GM12865 (cell line): ENCODE data around the gene SUGCT.

ENCODE experiments used
- DNase-seq: peaks from one replicate; pipeline ENCODE4 v3.0.0; 2010; ENCODE audit warnings: low read depth
- H3K4me3 ChIP-seq: 2 replicates; pipeline ENCODE4 v1.5.1; 2011; ENCODE audit warnings: mild to moderate bottlenecking, low read depth, low read length, control low read depth
- TF ChIP-seq, protein P1 (sequence below): IDR thresholded peaks from 2 replicates; pipeline ENCODE4 v1.5.1; 2011; ENCODE audit warnings: low read length, control low read depth, low read depth, inconsistent platforms; ENCODE audit not compliant: insufficient read depth; ENCODE audit errors: missing control alignments

Gene SUGCT

GRCh38 chr7:40800771-40801170 is 666.0 kb downstream of the SUGCT start:
- DNase-seq, result no peak

GRCh38 chr7:40802497-40802896 is 667.7 kb downstream of the SUGCT start:
- TF ChIP-seq, protein P1, sequence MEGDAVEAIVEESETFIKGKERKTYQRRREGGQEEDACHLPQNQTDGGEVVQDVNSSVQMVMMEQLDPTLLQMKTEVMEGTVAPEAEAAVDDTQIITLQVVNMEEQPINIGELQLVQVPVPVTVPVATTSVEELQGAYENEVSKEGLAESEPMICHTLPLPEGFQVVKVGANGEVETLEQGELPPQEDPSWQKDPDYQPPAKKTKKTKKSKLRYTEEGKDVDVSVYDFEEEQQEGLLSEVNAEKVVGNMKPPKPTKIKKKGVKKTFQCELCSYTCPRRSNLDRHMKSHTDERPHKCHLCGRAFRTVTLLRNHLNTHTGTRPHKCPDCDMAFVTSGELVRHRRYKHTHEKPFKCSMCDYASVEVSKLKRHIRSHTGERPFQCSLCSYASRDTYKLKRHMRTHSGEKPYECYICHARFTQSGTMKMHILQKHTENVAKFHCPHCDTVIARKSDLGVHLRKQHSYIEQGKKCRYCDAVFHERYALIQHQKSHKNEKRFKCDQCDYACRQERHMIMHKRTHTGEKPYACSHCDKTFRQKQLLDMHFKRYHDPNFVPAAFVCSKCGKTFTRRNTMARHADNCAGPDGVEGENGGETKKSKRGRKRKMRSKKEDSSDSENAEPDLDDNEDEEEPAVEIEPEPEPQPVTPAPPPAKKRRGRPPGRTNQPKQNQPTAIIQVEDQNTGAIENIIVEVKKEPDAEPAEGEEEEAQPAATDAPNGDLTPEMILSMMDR, result no peak
- H3K4me3 ChIP-seq, result no peak overlapping the region
- DNase-seq, result no peak

More at GRCh38 chr7:40800771-40801170, 666.0 kb downstream of the SUGCT start:
- H3K4me3 ChIP-seq, result no peak overlapping the region
- TF ChIP-seq, protein P1, result no peak

DNA sequence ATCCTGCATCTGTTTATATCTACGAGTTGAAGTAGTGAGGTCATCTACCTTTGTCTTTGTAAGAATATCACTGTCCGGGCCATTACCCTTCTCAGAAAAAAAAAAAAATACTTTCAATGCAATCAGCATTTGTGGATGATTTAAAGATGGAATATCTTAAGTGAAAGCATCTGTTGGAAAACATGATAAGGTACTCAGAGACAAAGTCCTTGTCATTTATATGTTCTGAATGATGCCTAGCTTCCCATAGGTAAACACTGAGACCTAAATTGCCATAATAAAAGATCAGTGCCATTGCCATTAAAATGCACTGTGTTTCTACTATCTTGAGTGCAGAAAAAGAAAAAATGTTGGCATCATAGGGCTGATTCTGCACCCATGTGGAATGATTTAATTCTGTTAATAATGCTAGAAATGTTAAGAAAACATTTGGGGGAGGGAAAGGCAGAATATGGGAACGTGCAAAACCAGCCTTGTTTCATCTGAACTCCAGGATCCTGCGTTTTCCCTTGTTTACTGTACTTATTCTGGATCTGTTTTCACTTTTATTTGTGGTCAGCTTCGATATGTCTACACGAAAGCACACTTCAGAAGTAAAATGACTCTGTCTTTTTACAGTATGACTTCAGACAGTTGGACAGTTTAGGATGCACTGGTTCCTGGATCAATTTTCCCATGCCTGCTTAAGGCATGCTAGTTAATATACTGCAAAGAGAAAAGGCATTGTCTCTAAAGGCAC is 669.8 kb downstream of the SUGCT start:
- H3K4me3 ChIP-seq, result no peak overlapping the region
- no peak for DNase-seq
- TF ChIP-seq, protein P1, result no peak

GRCh38 chr7:40805361-40805760 is 670.6 kb downstream of the SUGCT start:
- no peak overlapping the region for H3K4me3 ChIP-seq
- DNase-seq, result no peak
- TF ChIP-seq, protein P1, result no peak

DNA sequence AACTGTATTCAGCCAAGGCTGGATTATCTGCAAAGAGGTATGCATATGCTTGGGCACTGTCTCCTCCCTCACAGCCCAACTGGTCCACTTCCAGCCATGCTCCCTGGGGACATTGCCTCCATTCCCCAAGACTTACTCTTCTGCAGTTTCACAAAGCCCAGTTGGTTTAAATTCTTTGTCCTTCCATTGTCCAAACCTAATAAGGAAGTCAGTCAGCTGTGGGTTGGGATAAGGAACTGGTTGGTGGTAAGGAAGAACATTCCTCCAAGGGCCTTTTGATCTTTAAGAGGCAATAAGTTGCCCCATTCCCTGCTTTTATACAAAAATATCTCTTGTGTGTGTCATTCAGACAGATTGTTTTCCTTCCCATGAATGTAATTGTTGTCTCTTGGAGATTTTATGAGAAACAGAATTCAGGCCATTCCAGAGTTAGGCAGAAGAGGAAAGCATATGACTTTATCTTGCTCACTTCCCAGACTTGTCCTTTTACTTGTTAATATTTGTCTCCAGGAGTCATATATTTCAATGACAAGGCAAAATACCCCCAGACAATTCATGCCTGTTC is 673.7 kb downstream of the SUGCT start:
- H3K4me3 ChIP-seq, result no peak overlapping the region
- TF ChIP-seq, protein P1, result no peak
- no peak for DNase-seq

DNA sequence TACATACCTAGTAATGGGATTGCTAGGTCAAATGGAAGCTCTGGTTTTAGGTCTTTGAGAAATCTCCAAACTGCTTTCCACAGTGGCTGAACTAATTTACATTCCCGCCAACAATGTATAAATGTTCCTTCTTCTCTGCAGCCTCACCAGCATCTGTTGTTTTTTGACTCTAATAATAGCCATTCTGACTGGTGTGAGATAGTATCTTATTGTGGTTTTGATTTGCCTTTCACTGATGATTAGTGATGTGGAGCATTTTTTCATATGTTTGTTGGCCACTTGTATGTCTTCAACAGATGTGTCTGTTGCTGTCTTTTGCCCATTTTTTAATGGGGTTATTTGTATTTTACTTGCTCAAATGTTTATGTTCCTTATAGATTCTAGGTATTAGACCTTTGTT is 675.5 kb downstream of the SUGCT start:
- DNase-seq, result no peak
- TF ChIP-seq, protein P1, result no peak
- no peak overlapping the region for H3K4me3 ChIP-seq
